OCI-LY1 (cell line): ENCODE data around the gene THSD7A.

Source experiments
- H2AFZ ChIP-seq: fragments of 200-600 bp; sonication (generic), shearing (Covaris generic); 2 replicates; pipeline ENCODE4 v1.6.0; 2014; ENCODE audit warnings: antibody characterized with exemption, mild to moderate bottlenecking, low read length
- H3F3A ChIP-seq: fragments of 200-600 bp; sonication (generic), shearing (Covaris generic); 2 replicates; pipeline ENCODE4 v1.6.0; 2014; ENCODE audit warnings: mild to moderate bottlenecking, antibody characterized with exemption, low read length, moderate library complexity; ENCODE audit not compliant: insufficient read depth
- H3K27ac ChIP-seq: fragments of 200-600 bp; sonication (generic); 2 replicates; pipeline ENCODE4 v1.5.1; 2014; ENCODE audit warnings: low read length, mixed run types, mild to moderate bottlenecking, low read depth; ENCODE audit not compliant: poor library complexity, severe bottlenecking
- H3K27me3 ChIP-seq: fragments of 200-600 bp; sonication (generic); 2 replicates; pipeline ENCODE4 v1.6.0; 2014; ENCODE audit warnings: antibody characterized with exemption, mild to moderate bottlenecking, low read length, moderate library complexity; ENCODE audit not compliant: insufficient read depth
- H3K36me3 ChIP-seq: fragments of 200-600 bp; sonication (generic); 2 replicates; pipeline ENCODE4 v1.6.1; 2014; ENCODE audit warnings: mild to moderate bottlenecking, antibody characterized with exemption, low read length, moderate library complexity, mixed read lengths; ENCODE audit not compliant: insufficient read depth
- H3K4me1 ChIP-seq: fragments of 200-600 bp; sonication (generic); 2 replicates; pipeline ENCODE4 v1.5.1; 2014; ENCODE audit warnings: mild to moderate bottlenecking, low read length, moderate library complexity; ENCODE audit not compliant: insufficient read depth, severe bottlenecking
- H3K4me2 ChIP-seq: fragments of 200-600 bp; sonication (generic), shearing (Covaris generic); 2 replicates; pipeline ENCODE4 v1.6.1; 2014; ENCODE audit warnings: low read length
- H3K4me3 ChIP-seq: fragments of 200-600 bp; sonication (generic); 2 replicates; pipeline ENCODE4 v1.5.1; 2014; ENCODE audit warnings: low read length, low read depth, mild to moderate bottlenecking, mixed read lengths; ENCODE audit not compliant: poor library complexity, severe bottlenecking
- H3K79me2 ChIP-seq: fragments of 200-600 bp; shearing (Covaris generic); 2 replicates; pipeline ENCODE4 v1.6.1; 2016; ENCODE audit warnings: mixed run types, low read length, mixed read lengths; ENCODE audit not compliant: insufficient read depth
- H3K9ac ChIP-seq: fragments of 200-600 bp; sonication (generic), shearing (Covaris generic); 2 replicates; pipeline ENCODE4 v1.6.1; 2014; ENCODE audit warnings: mild to moderate bottlenecking, low read length, mixed read lengths
- H3K9me2 ChIP-seq: fragments of 200-600 bp; sonication (generic), shearing (Covaris generic); 2 replicates; pipeline ENCODE4 v1.6.1; 2014; ENCODE audit warnings: low read depth, mild to moderate bottlenecking, low read length, mixed read lengths
- H3K9me3 ChIP-seq: fragments of 200-600 bp; shearing (Covaris generic); 2 replicates; pipeline ENCODE4 v1.6.1; 2014; ENCODE audit warnings: low read length, mixed read lengths
- H4K20me1 ChIP-seq: fragments of 200-600 bp; sonication (generic), shearing (Covaris generic); 2 replicates; pipeline ENCODE4 v1.6.0; 2016; ENCODE audit warnings: mild to moderate bottlenecking, low read length; ENCODE audit not compliant: insufficient read depth
- EZH2 ChIP-seq: fragments of 200-600 bp; sonication (generic), shearing (Covaris generic); IDR thresholded peaks from 2 replicates; pipeline ENCODE4 v1.8.0; 2017; ENCODE audit warnings: borderline replicate concordance, mixed run types, mild to moderate bottlenecking, antibody characterized with exemption, low read length, moderate library complexity, mixed read lengths
- TF ChIP-seq, protein P1 (sequence below): fragments of 200-600 bp; sonication (generic), shearing (Covaris generic); IDR thresholded peaks from 2 replicates; pipeline ENCODE4 v1.5.1; 2017; ENCODE audit warnings: mild to moderate bottlenecking, antibody characterized with exemption, low read length, moderate library complexity, mixed read lengths

Gene THSD7A

DNA sequence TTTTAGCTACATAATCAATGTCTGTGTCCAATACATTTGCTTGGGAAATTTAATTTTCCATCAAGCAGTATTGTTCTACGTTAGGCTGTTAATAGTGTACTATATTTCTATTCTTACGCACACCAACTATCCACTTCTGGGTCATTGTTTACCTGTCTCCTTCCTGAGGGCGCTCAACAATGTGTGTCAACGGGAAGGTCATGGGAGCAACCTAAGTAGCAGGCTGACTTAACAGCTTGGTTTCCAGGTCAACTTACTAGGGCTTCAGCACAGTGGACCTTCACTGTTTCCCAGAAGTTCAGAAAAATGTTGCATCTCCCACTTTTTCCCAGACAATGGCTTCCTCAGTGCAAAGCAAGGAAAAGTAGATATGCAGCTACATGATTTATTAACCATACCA, 13.7 kb downstream of the THSD7A start:
- Histone ChIP-seq H3K9me3 (no peaks in the 10 kb centered on the region), H3F3A (no peaks in the 10 kb centered on the region), H3K4me2 (no peak overlapping the region), H3K9ac (no peak overlapping the region), H3K27me3 (no peaks in the 10 kb centered on the region), H3K36me3 (no peaks in the 10 kb centered on the region), H3K4me3 (no peak overlapping the region), H2AFZ (no peak overlapping the region), H3K4me1 (no peaks in the 10 kb centered on the region), H3K79me2 (no peaks in the 10 kb centered on the region), H3K27ac (no peak overlapping the region), H3K9me2 (no peaks in the 10 kb centered on the region), H4K20me1 (no peaks in the 10 kb centered on the region)
- TF ChIP-seq, protein P1, sequence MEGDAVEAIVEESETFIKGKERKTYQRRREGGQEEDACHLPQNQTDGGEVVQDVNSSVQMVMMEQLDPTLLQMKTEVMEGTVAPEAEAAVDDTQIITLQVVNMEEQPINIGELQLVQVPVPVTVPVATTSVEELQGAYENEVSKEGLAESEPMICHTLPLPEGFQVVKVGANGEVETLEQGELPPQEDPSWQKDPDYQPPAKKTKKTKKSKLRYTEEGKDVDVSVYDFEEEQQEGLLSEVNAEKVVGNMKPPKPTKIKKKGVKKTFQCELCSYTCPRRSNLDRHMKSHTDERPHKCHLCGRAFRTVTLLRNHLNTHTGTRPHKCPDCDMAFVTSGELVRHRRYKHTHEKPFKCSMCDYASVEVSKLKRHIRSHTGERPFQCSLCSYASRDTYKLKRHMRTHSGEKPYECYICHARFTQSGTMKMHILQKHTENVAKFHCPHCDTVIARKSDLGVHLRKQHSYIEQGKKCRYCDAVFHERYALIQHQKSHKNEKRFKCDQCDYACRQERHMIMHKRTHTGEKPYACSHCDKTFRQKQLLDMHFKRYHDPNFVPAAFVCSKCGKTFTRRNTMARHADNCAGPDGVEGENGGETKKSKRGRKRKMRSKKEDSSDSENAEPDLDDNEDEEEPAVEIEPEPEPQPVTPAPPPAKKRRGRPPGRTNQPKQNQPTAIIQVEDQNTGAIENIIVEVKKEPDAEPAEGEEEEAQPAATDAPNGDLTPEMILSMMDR, result no peak
- no peak for TF ChIP-seq EZH2

DNA sequence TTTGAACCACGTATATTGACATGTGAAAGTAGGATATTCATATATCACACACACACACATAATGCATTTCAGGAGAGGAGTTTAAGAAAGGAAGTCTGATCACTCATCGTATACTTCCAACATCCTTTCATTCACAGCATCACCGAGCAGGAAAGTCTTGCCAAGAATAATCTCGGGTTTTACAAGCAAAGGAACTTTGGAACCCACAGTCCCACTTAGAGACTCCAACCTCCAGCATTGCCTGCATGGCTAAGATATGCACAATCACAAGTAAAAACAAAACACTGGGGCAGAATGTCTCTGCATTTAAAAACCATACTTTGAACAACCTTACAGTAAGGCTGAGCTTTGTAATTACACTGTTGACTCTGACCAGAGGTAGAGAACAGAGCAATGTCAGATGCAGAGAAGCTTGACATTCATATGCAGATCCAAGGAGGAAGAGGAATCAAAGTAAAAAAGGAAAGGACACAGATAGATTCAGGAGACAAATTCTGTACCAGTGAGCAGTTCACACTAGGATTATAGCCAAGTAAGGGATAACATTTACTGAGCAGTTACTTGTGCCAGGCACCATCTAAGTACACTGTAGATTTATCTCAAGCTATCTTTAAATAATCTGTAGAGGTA, 14.8 kb downstream of the THSD7A start:
- TF ChIP-seq EZH2, result no peak
- H3K79me2 ChIP-seq, result no peaks in the 10 kb centered on the region
- H4K20me1 ChIP-seq, result no peaks in the 10 kb centered on the region
- no peaks in the 10 kb centered on the region for H3F3A ChIP-seq
- H3K9ac ChIP-seq, result no peak overlapping the region
- H3K9me3 ChIP-seq, result no peaks in the 10 kb centered on the region
- no peak overlapping the region for H3K4me3 ChIP-seq
- no peak overlapping the region for H2AFZ ChIP-seq
- no peaks in the 10 kb centered on the region for H3K36me3 ChIP-seq
- no peak overlapping the region for H3K27ac ChIP-seq
- H3K9me2 ChIP-seq, result no peaks in the 10 kb centered on the region
- no peak overlapping the region for H3K4me2 ChIP-seq
- no peaks in the 10 kb centered on the region for H3K27me3 ChIP-seq
- H3K4me1 ChIP-seq, result no peaks in the 10 kb centered on the region

DNA sequence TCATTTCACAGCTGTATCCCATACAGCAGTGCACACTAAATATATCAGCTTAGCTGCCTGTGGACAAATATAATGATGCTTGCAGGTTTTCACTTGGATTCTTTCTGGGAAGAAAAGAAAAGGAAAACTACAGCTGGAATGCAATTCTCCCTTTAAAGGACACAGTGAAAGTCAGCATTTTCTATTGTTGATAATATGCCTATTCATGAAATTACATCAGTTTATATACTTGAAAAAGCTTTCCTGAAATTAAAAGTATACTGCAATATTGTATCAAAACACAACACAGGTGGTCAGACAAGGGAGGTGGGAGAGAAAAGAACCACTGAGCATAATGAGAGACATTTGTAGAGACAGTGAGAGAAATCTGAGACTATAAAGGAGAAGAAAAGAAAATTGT, 20.3 kb downstream of the THSD7A start:
- Histone ChIP-seq H3F3A (no peaks in the 10 kb centered on the region), H3K36me3 (no peaks in the 10 kb centered on the region), H3K4me3 (no peak overlapping the region), H3K27ac (no peak overlapping the region), H2AFZ (no peak overlapping the region), H3K4me1 (no peaks in the 10 kb centered on the region), H3K9ac (no peak overlapping the region), H3K4me2 (no peak overlapping the region), H3K27me3 (no peaks in the 10 kb centered on the region), H3K9me3 (no peaks in the 10 kb centered on the region), H3K9me2 (no peaks in the 10 kb centered on the region), H3K79me2 (no peaks in the 10 kb centered on the region), H4K20me1 (no peaks in the 10 kb centered on the region)
- TF ChIP-seq, protein P1, result no peak
- TF ChIP-seq EZH2, result no peak

DNA sequence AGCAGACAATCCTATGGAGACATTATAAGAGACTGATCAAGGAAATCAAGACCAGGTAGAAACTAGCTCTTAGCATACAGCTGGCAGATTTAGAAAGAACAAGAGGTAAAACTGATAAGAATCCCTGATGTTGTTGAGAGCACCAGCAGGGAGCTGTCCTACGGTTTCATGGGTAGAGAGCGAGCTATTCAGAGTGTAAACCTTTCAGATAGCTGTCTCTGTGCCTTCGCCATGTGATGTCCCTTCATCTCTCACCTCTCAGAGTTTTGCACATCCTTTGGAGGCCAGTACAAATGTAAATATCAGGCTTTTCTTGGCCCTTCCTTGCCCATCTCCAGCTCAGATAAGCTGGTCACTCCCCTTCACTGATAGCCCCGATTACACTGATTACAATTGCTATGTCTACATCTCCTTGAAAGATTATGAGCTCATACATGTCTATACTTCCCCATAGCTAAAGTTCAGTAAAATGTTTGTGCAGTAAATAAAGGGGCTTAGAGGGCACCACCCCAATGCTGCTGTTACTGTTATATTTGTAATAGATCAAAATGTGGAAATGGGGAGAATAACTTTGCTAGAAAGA, 21.9 kb downstream of the THSD7A start:
- Histone ChIP-seq H3K79me2 (no peaks in the 10 kb centered on the region), H3F3A (no peaks in the 10 kb centered on the region), H3K4me1 (no peaks in the 10 kb centered on the region), H3K36me3 (no peaks in the 10 kb centered on the region), H3K4me2 (no peak overlapping the region), H3K9me3 (no peaks in the 10 kb centered on the region), H3K4me3 (no peak overlapping the region), H3K27me3 (no peaks in the 10 kb centered on the region), H3K9me2 (no peaks in the 10 kb centered on the region), H2AFZ (no peak overlapping the region), H4K20me1 (no peaks in the 10 kb centered on the region), H3K27ac (no peak overlapping the region), H3K9ac (no peak overlapping the region)
- TF ChIP-seq, protein P1, result no peak
- TF ChIP-seq EZH2, result no peak
